Activated CD4-positive, alpha-beta T cell treated with anti-CD3 and anti-CD28 coated beads, Interleukin-2, amount 50 U/mL, for 4 hours (primary cell): ENCODE results near the gene GRIK3.
"Not testable (repeated sequence)": the region's sequence is repeated elsewhere in the genome, so short reads cannot be mapped to it uniquely, and the experiment has no call there.

Source experiments
- DNase-seq, 2 experiments: peaks; one replicate each; pipeline ENCODE4 v3.0.0-alpha.2; 2020

The GRIK3 gene

DNA sequence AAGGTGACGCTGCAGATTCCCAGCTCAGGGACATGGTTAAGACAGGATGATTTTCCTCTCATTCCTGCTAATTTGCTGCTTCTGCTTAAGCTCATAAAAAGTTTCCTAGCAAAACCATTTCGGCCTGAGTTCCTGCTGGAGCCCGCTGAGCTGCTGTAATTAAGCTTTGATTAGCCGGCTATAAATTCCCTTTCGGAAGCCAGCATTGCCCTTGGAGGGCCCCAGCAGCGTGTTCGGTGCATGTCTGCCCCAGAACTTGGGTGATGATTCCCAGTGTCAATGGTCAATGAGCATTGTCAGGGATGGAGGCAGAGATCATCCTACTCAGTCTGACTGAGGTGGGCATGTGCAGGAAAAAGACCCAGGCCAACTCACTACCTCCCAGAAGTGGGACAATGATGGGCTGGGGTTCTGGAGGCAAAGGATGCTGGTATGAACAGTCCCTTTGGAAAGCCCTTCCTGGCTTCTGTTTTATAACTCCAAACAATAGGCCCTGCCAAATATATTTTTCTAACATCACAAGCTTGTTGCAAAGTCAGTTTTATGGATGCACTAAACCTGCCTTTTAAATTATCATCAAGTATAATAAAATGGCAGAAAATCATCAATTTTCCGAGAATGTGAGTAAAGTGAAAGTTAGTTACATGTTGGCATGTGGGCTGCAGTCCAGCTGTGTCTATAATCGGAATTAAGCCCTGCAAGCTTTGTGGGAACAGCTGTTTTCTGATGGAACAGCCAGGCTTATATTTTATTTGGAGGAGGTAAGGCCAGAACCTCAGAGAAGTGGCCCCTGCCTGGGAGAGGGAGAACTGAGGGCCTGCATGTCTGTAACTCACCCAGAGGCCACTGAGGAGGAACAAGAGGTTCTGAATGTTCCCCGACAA lies 257.1 kb downstream of the GRIK3 start:
- no peak for DNase-seq

DNA sequence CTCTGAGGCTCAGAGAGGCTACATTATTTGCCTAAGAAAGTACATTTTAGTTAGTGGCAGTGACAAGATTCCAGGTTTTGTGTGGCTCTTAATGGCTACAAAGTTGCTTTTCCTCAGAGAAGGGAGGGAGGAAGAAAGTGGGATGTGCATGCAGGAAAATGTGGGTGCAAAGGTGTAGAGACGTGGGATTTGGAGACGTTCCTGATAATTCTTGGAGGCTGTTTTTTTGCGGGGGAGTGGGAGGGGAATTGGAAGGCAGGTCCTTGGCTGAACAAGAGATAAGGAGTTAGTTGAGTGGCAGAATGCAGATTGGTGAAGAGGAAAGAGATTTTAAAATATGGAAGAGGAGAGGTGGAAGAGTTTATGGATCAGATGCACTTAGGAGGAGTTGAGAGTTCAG lies 258.1 kb downstream of the GRIK3 start:
- no peak for DNase-seq

DNA sequence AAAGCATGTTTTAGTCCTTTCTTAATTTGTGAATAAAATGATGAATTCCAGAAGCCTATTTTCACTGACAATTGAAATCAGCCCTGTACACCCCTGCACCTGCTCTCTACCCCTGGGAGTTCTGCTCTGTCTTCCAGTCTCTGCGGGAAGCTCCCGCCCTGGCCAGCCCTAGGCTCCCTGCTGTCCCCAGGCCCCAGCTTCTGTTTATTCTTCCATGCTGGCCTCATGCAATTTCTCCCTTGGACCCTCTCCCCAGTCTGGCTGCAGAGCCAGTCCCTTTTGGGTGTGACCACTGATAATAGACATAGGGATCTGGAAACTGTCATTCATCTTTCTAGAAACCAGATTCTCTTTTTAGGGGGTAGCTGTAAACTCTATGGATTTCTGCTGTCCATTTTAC lies 258.6 kb downstream of the GRIK3 start:
- no peak for DNase-seq

DNA sequence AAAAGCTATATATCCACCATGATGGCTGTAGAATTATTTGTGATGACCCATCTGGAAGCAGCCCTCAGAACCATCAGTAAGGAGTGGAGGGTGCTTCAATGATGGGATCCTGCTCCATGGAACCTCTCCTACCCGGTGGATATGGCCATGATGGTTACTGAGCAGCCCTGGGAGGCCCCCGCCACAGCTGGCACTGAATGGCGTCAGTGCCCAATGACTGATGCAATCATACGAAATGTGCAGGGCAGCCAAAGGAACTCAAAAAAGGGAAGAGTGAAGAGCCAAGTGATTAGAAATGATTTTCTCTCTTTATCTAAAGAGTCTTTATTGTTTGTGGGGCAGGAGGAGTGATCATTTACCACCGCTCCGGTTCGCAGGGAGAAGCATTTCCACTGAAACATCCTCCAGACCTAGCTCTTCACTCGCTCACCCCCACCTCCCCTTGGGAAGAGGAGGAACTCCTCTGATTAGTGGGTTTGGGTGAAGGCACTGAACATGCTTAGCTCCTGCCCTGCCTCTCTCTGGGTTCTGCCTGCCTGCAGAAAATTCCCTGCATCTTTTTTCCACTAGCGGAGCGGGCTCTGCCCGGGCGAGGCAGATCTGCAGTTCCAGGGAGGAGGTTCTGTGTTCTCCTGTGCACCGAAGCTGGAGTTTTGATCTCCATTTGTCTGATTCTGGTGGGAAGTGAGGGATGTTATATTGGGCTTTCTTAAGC lies 260.3 kb downstream of the GRIK3 start:
- DNase-seq, result no peak

DNA sequence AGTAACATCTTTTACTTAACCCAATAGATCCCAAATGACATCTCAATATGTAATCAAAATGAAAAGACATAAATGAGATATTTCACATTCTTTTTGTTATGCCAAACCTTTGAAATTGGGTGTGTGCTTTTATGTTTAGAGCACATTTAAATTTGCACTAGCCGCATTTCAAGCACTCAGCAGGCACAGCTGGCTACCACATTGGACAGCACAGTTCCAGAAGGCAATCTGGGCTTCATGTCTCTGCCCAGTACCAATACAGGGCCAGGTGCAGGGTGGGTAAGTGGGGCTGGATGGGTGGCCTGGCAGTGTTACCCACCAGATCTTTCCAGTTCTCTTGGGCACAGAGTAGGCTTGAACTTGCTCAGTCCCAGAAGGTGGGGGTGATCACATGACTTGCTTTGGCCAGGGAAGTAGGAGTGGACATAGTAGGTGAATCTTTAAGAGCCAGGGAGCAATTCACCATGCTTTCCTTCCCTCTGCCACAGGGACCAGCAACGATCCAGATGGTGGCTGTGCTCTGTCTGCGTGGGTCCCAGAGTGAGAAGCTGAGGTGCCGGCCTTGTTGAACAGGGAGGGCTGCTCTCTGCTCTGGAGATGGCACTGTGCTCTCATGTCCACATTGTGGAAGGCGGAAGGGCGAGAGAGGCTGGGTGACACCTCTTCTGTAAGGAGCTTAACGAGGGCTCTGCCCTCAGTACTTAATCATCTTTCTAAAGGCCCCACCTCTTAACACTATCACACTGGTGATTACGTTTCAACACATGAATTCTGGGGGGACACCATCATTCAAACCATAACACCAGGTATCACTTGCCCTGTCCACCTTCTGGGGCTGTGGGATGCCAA lies 261.4 kb downstream of the GRIK3 start:
- DNase-seq, result no peak

DNA sequence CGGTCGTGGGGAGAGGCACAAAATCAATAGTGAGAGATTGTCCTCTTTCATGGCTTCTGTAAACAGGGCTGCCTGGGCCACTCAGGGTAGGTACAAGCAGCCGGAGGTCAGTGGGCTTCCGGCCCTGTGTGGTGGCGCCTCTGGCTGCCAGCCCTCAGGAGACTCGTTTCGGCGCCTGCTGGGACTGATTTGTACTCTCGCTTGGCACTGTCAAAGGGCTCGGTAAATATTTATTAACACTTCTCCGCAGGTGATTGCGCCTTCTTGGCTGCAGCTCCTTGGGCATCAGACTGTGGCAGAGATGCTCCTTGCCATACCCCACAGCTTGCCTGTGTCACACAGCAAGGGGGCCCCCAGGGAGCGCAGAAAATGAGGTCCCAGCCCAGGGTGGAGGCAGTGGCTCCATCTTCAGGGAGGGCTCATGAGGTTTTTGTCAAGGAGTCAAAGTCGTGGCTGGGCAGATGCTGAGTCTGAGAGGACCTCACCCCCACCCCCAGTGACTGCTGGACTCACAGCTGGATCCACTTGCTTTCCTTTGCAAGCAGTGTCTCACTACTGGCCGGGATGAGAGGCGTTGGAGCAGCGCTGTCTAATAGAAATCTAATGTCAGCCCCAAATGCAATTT lies 262.5 kb downstream of the GRIK3 start:
- no peak for DNase-seq

DNA sequence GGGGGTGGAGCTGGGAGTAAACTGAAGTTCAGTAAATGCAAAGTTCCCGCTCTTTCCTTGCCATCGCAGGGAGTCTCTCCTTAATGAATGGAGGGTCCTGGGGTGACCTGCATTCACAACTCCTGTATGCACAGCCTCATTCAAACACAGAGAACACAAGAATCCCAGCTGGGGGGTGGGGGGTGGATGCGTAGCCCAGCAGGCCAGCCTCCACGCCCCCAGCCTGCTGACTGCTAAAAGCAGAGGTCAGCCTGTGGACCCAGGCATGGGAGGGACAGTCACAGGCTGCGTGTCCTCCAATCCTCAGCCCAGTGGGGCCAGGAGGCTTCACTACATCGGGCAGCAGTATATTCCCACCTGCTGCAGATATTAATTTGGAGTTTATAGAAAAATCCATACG lies 263.1 kb downstream of the GRIK3 start:
- no peak for DNase-seq

DNA sequence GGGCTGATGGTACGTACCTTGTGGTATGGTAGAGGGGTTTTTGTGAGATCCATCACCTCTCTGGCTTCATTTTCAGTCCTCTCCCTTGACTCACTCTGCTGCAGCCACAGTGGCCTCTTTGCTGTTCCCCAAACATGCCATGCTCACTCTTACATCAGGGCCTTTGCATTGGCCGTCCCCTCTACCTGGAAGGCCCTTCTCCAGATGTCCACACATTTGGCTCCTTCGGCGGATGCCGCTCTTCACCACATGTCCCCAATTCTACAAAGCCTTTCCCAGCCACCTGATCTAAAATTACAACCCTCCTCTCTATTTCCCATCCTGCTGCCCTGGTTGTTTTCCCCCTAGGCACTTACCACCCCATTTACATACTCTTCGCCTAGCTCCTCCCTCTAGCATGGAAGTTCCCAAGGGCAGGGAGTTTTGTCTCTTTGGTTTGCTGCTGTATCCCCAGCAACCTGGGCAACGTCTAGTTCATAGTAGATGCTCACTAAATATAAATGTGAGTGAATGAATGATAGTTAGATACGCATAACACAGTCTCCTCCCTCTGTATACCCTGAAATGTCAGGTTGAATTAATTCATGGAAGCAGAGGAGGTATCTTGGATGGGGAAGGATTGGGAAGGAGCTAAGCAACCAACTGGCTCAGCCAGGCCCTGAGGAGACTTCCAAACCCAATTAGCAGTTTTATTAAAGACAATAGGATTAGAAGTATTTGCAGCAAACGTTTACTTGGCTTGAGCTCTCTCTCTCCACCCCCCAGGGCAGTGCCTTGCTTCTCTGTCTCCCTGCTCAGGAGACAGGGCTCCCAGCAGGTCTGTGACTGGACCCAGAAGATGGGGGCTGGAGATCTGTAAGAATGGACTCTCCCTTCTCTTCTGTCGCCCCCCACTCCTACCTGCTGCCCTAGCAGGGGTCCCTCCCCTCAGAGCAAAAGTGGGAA lies 264.2 kb downstream of the GRIK3 start:
- DNase-seq, result no peak

DNA sequence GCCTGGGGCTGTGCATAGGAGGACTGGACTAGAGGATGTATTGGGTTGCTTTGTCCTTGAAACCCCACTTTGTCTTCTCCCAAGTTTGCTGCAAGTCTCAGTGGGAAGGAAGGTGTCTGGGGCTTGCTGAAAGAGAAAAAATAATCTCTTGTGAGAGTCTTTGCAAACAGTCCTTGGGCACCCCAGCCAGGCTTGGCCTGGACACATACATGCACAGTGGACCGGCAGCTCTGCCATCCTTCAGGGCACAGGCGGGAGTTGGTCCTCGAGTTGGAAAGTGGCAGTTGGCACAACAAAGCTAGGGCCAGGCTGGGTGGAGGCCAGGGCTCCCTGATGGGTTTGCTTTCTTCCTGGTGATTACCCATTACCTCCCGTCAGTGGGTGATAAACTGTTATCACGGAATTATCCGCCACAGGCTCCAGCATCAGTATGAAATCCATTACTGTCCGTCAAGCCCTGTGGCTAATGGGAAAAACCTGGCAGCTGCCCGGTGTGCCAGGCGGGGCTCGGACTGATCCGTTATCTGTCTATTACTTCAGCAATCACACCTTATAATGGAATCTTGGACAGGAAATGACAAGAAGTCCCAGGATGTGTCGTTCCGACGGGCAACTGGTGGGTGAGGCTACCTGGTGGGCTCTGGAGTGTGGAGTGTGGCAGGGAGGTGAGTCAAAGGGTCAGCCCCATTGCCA lies 265.7 kb downstream of the GRIK3 start:
- no peak for DNase-seq

DNA sequence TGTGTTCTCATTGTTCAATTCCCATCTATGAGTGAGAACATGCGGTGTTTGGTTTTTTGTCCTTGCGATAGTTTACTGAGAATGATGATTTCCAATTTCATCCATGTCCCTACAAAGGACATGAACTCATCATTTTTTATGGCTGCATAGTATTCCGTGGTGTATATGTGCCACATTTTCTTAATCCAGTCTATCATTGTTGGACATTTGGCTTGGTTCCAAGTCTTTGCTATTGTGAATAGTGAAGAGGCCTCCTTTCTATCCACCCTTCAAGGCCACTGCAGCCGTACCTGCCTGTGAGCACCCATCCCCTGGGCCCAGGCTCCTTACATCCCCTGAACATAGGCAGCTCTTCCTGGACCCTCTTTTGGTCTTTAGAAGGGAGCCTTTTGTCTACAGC lies 266.9 kb downstream of the GRIK3 start:
- not testable (repeated sequence) for DNase-seq

DNA sequence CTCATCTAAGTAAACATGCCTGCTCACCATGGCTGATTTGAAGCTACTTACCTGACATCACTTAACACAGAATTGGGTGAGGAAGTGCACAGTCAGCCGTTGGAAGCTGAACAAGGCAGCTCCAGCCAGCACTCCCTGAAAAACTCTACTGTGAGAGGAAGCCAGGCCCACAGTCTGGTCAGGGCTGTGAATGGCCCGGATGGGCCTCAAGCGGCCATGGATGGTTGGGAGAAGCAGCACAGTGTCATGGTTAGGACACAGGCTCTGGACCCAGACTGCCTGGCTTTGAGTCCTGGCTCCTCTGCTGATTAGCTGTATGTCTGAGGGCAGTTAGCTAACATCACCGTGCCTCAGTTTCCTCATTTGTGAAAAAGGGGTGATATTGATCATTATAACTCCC lies 267.8 kb downstream of the GRIK3 start:
- DNase-seq, result no peak

DNA sequence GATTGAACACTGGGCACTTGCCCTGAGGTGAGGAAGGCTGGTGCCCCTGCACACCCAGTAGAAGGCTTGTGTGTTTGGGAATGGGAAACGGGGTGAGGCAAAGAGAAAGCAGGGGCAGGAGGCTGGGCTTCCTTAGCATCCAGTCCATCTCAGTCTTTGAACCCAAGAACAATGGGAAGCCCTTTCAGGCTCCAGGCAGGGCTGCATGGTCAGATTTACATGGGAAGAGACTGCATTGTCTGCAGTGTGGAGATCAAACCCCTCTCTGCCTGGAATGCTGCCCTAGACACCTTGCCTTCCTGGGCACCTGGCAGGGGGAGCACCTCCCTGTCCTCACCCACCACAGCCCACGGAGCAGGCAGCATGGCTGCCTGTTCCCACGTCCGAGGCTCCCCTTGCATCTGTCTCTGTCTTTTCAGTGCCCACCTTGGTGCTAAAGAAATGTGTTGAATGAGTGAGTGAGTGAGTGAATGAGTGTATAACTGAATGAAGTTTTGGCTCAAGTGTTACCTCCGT lies 268.5 kb downstream of the GRIK3 start:
- DNase-seq, result no peak

DNA sequence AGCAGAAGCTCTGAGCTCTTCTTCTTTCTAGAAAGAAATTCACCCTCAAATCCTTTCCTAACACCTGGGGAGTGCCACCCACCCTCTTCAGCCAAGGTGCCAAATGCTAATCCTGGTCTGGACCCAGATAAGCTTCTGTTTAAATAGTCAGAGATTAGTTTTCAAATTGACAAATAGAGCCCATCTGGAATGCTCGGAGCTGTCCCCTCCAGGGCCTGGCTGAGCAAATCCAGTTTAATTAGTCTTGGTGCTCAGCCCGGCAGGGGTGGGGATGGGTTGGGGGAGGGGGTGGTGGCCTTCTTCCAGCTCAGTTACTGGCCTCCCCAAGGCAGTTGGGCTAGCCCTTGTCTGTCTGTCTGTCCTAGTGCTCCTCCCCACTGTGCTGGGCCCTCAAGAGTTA lies 269.5 kb downstream of the GRIK3 start:
- DNase-seq, result no peak

DNA sequence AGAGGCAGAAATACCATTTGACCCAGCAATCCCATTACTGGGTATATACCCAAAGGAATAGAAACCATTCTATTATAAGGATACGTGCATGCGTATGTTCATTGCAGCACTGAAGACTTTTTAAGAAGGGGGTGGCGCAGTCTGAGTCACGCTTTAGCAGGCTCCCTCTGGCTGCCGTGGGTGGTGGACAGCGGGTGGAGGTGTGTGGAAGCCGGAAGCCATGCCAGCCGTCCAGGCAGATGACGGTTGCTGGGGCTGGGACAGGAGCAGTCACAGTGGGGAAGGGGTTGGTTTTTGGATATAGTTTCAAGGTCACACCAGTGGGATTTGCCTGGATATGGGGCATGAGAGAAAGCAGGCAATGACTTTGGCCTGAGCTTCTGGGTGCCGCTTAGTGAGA lies 270.5 kb downstream of the GRIK3 start:
- DNase-seq, result no peak

DNA sequence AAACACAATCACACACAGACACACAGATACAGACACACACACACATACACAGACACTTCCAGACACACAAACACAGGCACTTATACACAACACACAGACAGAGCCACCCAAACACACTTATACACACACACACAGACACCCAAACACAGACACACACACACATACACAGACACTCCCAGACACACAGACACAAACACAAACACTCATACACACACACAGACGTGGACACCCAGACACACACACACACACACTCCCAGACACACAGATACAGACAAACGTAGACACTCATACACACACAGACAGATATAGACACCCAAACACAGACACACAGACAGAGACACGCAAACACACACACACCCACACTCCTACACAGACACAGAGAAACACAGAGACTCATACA lies 272.1 kb downstream of the GRIK3 start:
- DNase-seq, result no peak

DNA sequence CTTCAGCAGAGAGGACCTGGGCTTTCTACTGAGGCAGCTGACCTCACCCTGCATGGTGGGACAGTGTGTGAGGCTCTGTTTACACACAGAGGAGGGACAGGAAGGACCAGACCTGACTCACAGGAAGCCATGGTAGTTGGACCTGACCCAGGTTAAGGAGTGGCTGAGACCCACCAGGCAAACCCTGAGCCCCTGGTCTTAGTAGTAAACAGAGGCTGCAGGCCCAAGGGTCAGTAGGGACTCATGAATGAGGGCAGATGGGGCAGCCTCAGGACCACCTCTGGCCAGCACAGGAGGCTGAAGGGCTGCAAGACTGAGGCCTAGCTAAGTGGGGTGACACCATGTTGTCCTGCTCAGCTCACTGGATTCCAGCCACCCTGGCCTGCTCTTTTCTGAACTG lies 273.2 kb downstream of the GRIK3 start:
- DNase-seq, result no peak

DNA sequence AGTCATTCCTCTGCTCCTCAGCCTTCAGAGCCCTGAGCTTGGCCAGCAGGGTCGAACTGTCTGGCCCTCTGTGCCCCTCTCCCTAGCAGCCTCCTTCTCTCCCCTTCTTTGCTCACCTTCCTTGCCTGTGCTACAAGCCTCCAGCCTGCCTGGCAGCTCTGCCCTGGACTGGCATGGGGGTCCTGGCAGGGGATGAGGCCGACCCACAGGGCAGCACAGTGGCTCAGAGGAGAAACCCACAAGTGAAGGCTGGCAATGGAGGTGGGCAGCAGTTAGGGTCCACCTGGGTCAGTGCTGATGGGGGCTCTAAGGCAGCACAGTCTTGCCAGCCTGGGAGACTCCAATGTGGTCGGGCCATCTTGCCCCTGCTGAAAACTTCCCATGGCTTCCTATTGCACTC lies 274.2 kb downstream of the GRIK3 start:
- no peak for DNase-seq

DNA sequence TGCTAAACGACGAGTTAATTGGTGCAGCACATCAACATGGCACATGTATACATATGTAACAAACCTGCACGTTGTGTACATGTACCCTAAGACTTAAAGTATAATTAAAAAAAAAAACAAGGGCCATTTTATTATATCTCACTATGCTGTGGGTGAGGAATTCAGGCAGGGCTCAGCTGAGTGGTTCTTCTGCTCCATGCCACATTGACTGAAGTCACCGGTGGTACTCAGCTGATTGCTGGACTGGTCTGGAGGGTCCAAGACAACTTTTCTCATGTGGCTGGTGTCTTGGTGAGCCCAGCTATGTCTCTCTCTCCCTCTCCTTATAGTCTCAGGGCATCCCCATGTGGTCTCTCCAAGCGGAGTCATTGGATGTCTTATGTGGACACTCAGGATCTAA lies 275.0 kb downstream of the GRIK3 start:
- no peak for DNase-seq

DNA sequence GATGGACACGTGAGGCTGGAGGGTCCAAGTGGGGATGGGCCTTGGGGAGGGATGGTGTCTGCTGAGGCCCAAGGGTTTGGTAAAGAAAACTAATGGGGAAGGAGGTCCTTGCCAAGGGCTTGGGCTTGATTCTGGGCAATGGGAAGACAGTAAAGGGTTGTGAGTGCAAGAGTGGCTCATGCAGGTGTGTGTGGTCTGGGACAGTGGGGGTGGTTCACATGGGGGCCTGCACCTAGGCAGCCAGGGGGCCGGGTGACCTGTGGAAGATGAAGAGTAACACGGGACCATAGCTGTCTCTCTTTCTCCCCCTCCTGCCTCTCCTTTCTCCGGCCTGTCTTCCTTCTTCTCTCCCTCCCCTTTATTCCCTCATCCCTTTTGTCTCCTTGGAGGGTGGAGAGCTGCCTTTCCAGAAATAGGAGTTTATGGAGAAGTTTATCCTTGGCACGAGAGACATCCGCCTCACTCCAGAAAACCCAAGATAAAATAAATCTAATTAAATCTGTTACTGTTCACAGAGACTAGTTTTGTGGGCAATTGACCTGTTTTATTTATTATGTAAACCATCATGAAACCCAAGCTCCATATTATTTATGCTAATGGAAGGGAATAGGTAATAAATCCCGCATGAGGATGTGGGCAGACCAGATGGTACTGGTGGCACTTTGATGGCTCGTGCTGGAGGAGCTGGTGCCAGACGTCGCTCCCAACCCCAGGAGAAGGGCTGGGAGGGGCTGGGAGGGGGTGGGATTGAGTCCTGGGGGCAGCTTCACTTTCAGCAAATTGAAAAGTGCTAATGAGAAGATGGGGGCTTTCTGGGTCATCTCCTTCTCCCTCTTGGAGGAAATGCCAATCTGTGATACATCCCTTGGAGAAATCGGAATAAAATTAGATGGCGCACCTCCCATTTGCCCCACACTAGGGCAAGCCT lies 278.7 kb downstream of the GRIK3 start:
- no peak for DNase-seq

DNA sequence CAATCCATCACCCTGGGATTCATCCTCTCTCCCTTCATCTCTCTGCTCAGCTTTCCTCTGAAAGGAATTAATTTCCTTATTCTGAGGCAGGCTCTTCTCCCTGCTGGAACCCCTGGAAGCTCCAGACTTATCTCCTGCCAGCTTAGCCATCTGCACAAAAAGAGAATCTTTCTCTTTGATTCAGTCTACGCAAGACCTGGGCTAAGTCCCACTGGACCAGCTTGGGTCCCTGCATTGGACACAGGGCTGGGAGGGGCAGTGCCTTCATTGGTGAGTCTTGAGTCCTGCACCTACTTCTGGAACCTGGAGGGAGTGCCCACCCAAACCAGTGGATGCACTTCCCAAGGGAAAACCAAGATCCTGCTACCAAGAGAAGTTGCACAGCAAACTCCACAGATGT lies 279.9 kb downstream of the GRIK3 start:
- DNase-seq, result no peak
